Adrenal gland (tissue), 12 donors: ENCODE results near the gene COL23A1. TPM values are rescaled to one million over a fixed set of nuclear protein-coding genes. Genes with fewer than 3 reads are reported as not detected.

Experiments
- DNase-seq, 7 donors: peaks; one replicate each; pipeline ENCODE4 v3.0.0-alpha.2; 2019 to 2020
- H3K27ac ChIP-seq, 5 donors: fragments of 200-600 bp; sonication (generic) in 4 of 5; 1 replicate in 3 of 5; 2 replicates in 2 of 5; pipeline versions ENCODE4 v1.5.1 to v1.8.0; 2016 to 2020; ENCODE audit warnings: mild to moderate bottlenecking in 1 of 5
- H3K27me3 ChIP-seq: fragments of 200-600 bp; 2 replicates; pipeline ENCODE4 v1.8.0; 2021
- H3K36me3 ChIP-seq, 2 donors: fragments of 200-600 bp; replicated peaks in 1 of 2; 1 replicate in 1 of 2; 2 replicates in 1 of 2; pipeline versions ENCODE4 v1.5.1 to v1.8.0; 2018 to 2022
- H3K4me1 ChIP-seq, 2 donors: fragments of 200-600 bp; replicated peaks in 1 of 2; 1 replicate in 1 of 2; 2 replicates in 1 of 2; pipeline versions ENCODE4 v1.5.1 to v1.8.0; 2018 to 2021
- H3K4me3 ChIP-seq, 4 donors: fragments of 200-600 bp; sonication (generic) in 3 of 4; one replicate each; pipeline ENCODE4 v1.5.1; 2016 to 2018
- H3K9me3 ChIP-seq, 3 donors: fragments of 200-600 bp; sonication (generic) in 1 of 3; replicated peaks in 1 of 3; 1 replicate in 2 of 3; 2 replicates in 1 of 3; pipeline versions ENCODE4 v1.5.1 to v1.8.0; 2016 to 2021
- POLR2A ChIP-seq, 2 donors: fragments of 450-650 bp; IDR thresholded peaks; one replicate each; pipeline ENCODE4 v1.6.1; 2017; ENCODE audit warnings: antibody characterized with exemption in 2 of 2, mild to moderate bottlenecking in 2 of 2, moderate library complexity in 1 of 2
- WGBS, 4 donors: extraction: QIAGEN DNeasy Blood & Tissue Kit in 2 of 4; methylation state at CpG; one replicate each; pipeline versions ENCODE4 v1.1.5 to v1.1.7; 2013 to 2017; 5-methylcytosine and 5-hydroxymethylcytosine counted together
- intact Hi-C, 2 donors: fragments of 100-400 bp; cut with DNase I; formaldehyde crosslinking; loops; one replicate each; pipeline versions ENCODE4 v1.14.1 to v1.15.0; 2022 to 2023
- polyA plus RNA-seq, 3 donors: library from polyadenylated mRNA; stranded (reverse); fragments of 200-250 nt in 2 of 3; fragments of 350-450 nt in 1 of 3; fragmentation: Illumina TruSeq in 1 of 3; extraction: RNeasy Lipid Tissue Mini Kit (QIAGEN cat#74804) in 1 of 3; gene quantifications; one replicate each; pipeline ENCODE4 v1.2.3, GENCODE V29; 2013 to 2014
- total RNA-seq, 9 donors: library from RNA; depleted of rRNA in 4 of 9; stranded (reverse); fragments of >200 nt in 4 of 9; fragments of 120-200 nt in 1 of 9; fragmentation: NEBNext Ultra II Directional in 1 of 9; extraction: Animal tissue kit (Norgen Biotek cat#: 25700) in 1 of 9; gene quantifications; one replicate each; pipeline versions ENCODE4 v1.1.0 to v1.2.4, GENCODE V29; 2013 to 2023
- TF ChIP-seq, protein P1 (sequence below), 6 experiments: fragments of 450-650 bp in 4 of 6; fragments of 200-600 bp in 2 of 6; sonication (generic) in 1 of 6; IDR thresholded peaks; 1 replicate in 5 of 6; 2 replicates in 1 of 6; pipeline versions ENCODE4 v1.5.1 to v1.8.0; 2016 to 2021; ENCODE audit warnings: antibody characterized with exemption in 6 of 6, mild to moderate bottlenecking in 2 of 6, moderate library complexity in 1 of 6
- donor health status: healthy with polysubstance abuse.
- donor health status: Bipolar disorder and iron deficiency.
- donor health status: DM: yes; HTN: yes; CAD: no.
- donor health status: DM: no; HTN: no; CAD: no.
- donor health status: DM: no; HTN: no; CAD: no.
- donor health status: DM: yes; HTN: yes; CAD: no.

COL23A1 gene
- total and polyA plus RNA-seq, 12 donors, result 0.09 to 4.4 (median 0.88) TPM

DNA sequence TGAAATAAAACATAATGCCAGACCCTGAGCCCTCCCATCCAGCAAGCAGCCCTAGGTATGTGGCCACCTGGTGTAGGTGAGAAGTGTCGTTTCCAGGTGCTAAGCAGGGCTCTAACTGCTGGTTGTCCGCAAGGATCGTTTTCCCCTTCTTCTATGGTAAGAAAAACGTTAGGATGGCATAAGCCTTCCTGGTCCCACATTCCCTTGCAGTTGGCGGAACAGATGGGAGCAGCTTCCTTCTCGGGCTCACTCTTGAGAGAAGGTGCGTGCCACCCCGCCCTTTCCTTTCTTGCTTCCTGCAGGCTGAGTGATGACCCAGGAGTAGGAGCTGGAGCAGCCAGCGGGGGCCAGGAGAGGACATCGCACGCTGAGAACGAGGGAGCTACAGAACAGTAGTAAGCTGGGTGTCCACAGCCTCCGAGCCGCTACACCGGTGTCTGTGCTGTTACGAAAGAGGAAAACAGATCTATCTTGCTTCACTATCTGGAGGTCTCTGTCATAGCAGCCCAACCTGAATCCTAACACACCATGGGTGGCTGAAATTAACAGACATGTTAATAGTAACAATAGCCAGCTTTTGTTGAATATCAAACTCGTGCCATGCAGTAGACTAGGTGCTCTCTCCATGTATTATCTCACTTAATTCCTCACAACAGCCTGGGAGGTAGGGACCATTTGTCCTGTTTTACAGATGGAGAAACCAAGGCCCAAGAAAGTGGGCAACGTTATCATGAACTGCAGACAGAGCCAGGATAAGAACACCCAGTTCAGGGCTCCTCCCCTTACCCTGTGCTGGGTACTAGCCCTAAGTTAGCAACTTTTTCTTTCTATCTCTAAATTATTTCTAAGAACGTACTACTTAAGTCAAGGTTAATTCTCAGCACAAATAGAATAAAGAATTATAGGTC, 139.8 kb downstream of the COL23A1 start:
- no peak overlapping the region for H3K27ac ChIP-seq
- no peak for DNase-seq
- H3K27me3 ChIP-seq, result peaks cover 16% of the 10 kb centered on the region
- no peaks in the 10 kb centered on the region for H3K4me1 ChIP-seq
- TF ChIP-seq POLR2A (IDR thresholded peaks at IDR 0.05), result no peak
- WGBS, 4 donors, result 64 to 76% (median 72%) methylated on average over 18 to 19 of the region's 19 CpGs
- intact Hi-C loops, result no loop called here
- no peaks in the 10 kb centered on the region for H3K36me3 ChIP-seq
- H3K9me3 ChIP-seq, result peaks cover 0 to 3% (median 0%) of the 10 kb centered on the region in 3 donors
- no peak overlapping the region for H3K4me3 ChIP-seq

DNA sequence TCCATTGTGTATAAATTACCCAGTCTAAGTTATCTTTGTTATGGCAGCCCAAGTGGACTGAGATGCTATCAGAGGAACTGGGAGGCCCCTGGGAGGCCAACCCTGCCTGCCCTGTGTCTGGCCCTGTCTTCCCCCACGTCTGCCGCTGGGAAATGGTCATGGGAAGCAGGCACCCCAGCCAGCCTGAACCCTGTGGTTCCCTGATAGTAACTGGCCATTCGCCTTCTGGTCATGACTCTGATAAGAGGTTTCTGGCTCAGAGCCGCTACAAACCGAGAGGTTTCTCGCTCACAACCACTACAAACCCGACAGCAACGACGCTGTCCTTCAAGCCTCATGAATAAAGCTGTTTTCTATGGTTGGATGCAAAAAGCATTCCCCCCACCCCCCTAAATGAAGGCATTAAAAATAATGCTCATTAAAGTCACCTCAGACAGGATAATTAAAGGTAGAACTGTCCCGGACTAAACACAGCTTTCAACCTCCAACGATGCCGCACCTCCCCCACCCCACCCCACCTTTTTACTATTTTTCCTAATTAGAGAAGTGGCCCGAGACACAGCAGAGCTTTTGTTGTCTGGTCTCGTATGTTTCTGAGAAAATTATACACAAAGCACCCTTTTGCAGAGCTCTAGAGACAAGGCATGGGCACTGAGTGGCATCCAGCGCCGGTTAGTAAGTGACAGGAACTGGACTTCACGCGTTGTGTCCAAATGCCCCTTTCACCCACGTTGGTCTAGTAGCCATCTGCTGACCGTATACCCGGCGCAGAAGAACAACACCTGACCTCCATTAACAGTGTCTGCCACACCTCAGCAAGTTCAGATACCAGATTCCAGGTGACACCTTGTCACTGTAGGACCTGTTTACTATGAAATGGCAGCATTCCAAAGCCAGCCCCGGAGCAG, 140.8 kb downstream of the COL23A1 start:
- H3K9me3 ChIP-seq, result peaks cover 0 to 7% (median 0%) of the 10 kb centered on the region in 3 donors

GRCh38 chr5:178445534-178445933, 144.7 kb downstream of the COL23A1 start:
- WGBS, 4 donors, result 80 to 88% (median 81%) methylated on average over 2 of the region's 2 CpGs
- Histone ChIP-seq H3K4me1 (no peaks in the 10 kb centered on the region), H3K27ac (no peak overlapping the region), H3K27me3 (peaks cover 16% of the 10 kb centered on the region), H3K4me3 (no peak overlapping the region), H3K9me3 (peaks cover 0 to 7% (median 0%) of the 10 kb centered on the region in 3 donors), H3K36me3 (no peaks in the 10 kb centered on the region)
- TF ChIP-seq POLR2A (IDR thresholded peaks at IDR 0.05), result no peak
- TF ChIP-seq, protein P1, sequence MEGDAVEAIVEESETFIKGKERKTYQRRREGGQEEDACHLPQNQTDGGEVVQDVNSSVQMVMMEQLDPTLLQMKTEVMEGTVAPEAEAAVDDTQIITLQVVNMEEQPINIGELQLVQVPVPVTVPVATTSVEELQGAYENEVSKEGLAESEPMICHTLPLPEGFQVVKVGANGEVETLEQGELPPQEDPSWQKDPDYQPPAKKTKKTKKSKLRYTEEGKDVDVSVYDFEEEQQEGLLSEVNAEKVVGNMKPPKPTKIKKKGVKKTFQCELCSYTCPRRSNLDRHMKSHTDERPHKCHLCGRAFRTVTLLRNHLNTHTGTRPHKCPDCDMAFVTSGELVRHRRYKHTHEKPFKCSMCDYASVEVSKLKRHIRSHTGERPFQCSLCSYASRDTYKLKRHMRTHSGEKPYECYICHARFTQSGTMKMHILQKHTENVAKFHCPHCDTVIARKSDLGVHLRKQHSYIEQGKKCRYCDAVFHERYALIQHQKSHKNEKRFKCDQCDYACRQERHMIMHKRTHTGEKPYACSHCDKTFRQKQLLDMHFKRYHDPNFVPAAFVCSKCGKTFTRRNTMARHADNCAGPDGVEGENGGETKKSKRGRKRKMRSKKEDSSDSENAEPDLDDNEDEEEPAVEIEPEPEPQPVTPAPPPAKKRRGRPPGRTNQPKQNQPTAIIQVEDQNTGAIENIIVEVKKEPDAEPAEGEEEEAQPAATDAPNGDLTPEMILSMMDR (IDR thresholded peaks at IDR 0.05), result no peak
- intact Hi-C loops, result no loop called here
- DNase-seq, result no peak

More for the DNA sequence above, 140.8 kb downstream of the COL23A1 start:
- no peak for TF ChIP-seq POLR2A (IDR thresholded peaks at IDR 0.05)
- TF ChIP-seq, protein P1 (IDR thresholded peaks at IDR 0.05), result no peak
- intact Hi-C loops, result no loop called here
- 63 to 73% (median 69%) methylated on average over 21 to 23 of the region's 23 CpGs for WGBS, 4 donors
- H3K4me3 ChIP-seq, result no peak overlapping the region
- H3K27ac ChIP-seq, result no peak overlapping the region
- peaks cover 16% of the 10 kb centered on the region for H3K27me3 ChIP-seq
- no peaks in the 10 kb centered on the region for H3K36me3 ChIP-seq
- DNase-seq, result no peak
- H3K4me1 ChIP-seq, result no peaks in the 10 kb centered on the region

DNA sequence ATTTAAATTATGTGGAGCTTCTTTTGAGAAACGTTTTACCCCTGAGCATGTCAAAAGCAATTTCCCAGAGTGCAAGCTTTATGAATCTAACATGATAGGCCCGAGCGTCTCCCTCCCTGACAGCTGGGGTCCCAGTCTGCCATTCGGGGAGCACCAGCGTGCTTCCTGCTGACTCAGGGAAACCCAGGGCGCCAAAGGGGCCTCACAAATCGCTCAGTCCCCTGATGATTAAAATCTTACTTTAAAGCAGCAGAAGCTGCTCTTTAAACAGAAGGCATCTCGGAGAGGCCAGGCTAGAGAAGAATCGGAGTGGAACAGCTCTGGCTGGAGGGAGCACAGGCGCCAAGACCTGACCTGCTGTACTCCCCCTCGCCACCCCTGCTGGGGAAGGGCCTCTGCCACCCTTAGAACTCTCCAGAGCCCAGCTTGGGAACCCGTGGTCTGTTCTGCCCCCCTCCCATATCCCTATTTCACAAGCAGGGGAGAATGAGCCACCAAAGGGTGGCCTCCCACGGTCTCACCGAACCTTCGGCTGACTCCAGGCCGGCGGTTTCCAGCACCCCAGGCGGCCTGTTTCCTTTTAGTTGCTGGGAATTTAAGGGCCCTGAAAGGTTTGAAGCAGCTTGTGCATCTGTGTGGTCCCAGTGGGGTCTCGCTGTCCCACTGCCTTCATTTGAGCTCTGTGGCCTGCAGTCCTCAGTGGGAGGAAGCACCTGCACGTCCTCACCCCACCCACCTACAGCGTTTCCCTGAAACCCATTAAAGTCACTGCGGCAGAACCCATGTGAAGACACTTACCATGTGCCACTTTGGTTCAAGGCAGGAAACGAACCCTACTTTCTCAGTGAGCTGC, 147.6 kb downstream of the COL23A1 start:
- WGBS, 4 donors, result 80 to 88% (median 81%) methylated on average over 16 to 23 of the region's 23 CpGs

More for the DNA sequence above, 147.6 kb downstream of the COL23A1 start:
- no peak for TF ChIP-seq POLR2A (IDR thresholded peaks at IDR 0.05)
- TF ChIP-seq, protein P1 (IDR thresholded peaks at IDR 0.05), result no peak
- DNase-seq, result peak in 1 of 7 donors; percentile 10
- Histone ChIP-seq H3K4me1 (no peaks in the 10 kb centered on the region), H3K27me3 (no peaks in the 10 kb centered on the region), H3K27ac (no peak overlapping the region), H3K36me3 (no peaks in the 10 kb centered on the region), H3K9me3 (peaks cover 0 to 7% (median 0%) of the 10 kb centered on the region in 3 donors), H3K4me3 (no peak overlapping the region)
- intact Hi-C loops, result no loop called here
